Embryonic facial prominence (tissue), 1 donor: Measurements from ENCODE around the gene CDK14.

ENCODE experiments used
- DNase-seq: peaks from one replicate; pipeline ENCODE4 v3.0.0-alpha.2; 2016; ENCODE audit errors: extremely low spot score

Gene CDK14

GRCh38 chr7:91196058-91196457 lies 599.9 kb downstream of the CDK14 start:
- DNase-seq: no peak

DNA sequence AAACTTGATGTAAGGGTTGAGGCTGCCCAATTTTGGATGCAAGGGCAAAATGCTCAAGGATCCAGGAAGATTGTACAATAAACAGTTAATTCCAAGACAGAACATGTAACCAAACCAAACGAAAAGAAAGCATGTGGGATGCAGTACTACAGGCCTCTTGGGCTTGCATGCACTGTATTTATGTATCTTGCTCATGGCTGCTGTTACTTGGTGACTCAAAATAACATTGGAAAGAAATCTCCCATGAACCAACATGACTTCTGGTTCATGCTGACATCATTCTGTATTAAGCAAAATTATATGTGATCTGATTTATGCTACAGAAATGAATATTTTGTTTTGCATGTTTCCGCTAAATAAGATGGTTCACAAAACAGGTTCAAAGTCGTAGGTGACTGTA lies 602.2 kb downstream of the CDK14 start:
- DNase-seq: no peak

DNA sequence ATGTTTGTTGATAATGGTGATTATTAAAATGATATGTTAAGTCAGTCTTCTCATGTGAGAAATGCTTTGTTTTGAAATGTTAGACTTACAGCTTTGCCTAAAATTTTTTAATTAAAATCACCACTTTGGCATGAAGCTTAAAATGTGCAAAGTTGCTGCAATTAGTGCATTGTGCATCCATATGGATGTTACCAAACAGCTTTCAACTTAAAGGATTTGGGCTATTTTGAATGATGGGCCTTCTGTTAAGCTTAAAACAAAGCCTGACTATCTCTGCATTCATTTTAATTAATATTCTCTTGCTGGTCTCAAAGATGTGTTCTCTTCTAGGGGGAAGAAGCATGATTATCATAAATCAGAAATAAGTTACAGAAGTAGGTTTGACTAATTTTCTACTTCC lies 603.5 kb downstream of the CDK14 start:
- DNase-seq: no peak

- no peak for DNase-seq
These were observed 605.5 kb downstream of the CDK14 start for GRCh38 chr7:91201442-91202113.

DNA sequence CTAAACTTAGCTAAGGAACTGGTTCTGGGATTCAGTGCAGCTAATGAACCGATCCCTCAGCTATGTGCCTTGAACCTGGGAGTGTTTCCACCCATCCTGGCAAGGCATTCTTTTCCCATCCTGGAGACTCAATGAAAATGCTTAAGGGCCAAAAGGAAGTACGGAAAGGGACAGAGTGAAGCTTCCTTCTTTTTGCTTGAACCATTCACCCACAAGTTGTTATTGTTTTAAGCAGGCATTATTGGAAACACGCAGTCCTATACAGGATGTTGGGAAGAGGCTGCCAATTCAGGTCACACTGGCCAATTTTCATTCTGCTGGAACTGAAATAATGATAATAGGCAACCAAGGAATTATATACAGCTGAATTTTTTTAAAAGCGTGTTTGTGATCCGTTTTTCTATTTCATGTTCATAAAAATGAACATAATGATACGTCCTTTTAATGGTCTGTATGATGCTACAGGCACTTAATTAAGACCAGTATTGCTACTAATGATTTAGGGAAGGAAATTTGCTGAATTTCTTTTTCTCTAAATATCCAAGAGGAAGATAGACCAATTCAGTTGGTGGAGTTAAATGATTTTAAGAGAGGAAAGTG lies 610.3 kb downstream of the CDK14 start:
- DNase-seq: no peak

DNA sequence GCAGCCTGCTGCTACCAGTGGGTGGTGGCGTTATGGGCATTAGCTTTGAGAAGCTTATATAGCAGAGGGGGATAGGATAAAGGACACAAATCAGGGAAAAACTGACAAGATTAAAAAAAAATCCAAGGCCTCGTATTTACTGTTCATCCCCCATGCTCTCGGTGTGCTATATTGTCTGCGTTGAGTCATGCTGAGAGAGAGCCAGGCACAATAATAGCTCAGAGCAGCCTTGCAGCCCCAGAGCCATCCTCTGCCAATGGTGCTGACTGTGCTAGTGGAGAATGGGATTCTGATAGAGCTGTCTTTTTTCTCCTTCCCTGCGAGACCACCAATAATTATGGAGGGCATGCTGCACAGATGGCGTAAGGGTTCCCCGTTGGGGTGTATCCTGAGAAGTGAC lies 616.5 kb downstream of the CDK14 start:
- no peak for DNase-seq

DNA sequence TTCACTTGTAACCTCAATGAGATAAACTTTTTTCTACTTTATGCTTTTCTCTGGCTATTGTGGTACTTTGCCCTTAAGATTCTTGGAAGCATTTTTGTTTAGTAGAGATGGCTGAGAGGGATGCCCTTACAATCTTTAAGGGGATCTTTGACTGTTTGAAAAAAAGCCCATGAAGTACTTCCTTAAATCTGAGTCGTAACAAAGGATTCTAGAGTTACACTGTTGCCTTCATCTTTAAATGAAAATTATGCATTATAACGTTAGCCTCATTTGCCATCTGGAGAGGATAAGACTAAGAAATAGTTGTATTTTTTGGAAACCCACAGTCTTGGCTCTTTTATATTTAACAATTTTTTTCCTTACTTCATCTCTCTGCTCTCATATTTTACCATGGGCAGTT lies 630.3 kb downstream of the CDK14 start:
- no peak for DNase-seq

DNA sequence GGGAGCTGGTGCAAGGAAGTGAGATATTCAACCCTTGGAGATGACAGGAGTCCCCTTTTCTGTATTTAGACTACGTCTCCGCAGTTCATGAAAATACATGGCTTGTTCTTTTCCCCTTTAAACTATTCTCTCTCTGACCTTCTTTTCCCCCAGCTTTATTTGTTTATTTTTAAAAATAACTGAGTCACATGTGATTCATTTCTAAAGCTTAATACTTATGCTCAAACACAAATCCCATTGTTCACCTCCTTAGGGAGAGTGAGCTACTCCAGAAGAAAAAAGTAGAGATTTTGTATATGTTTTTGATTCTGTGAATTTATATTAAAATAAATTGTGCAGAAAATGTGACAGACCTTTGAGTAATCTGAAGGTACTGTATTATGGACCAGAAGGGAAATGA lies 632.2 kb downstream of the CDK14 start:
- no peak for DNase-seq

GRCh38 chr7:91228927-91229558 lies 632.9 kb downstream of the CDK14 start:
- no peak for DNase-seq

DNA sequence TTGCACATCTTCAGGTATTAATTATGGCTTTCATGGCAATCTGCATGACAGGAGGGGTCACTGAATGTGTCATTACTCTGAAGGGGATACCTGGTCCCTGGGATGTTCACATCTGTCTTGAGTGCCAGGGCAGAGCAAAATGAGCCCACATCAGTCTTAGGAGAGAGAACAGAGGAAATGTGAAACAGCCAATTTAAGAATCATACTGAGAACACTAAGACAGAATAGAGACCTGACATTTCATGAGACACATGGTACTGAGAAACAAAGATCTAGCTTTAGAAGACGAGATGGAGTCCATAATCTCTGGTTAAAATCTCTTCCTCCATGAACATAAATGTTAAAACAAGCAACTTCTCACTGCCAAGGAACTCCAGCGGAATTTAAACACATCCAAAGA lies 634.0 kb downstream of the CDK14 start:
- DNase-seq: no peak

- DNase-seq: no peak
These were observed 634.4 kb downstream of the CDK14 start for GRCh38 chr7:91230503-91230902.

DNA sequence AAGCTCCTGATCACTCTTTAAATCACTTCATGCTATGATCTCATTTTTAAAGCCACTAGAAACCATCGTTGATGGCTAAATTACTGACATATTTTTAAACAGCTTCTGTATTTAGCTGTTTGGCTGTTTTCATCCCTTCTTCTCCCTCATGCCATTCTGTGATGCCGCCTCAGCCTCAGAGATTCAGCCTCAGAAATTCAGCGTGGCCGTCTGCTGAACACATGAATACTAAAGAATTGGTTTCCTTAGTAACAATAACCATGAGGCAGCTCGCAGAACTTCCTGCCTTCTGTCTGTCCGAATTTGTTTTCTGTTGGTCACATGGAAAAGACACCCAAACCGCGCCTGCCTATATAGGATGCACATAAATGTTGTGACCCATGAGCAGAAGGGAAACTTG lies 637.1 kb downstream of the CDK14 start:
- DNase-seq: no peak

GRCh38 chr7:91235211-91235832 lies 639.2 kb downstream of the CDK14 start:
- no peak for DNase-seq

DNA sequence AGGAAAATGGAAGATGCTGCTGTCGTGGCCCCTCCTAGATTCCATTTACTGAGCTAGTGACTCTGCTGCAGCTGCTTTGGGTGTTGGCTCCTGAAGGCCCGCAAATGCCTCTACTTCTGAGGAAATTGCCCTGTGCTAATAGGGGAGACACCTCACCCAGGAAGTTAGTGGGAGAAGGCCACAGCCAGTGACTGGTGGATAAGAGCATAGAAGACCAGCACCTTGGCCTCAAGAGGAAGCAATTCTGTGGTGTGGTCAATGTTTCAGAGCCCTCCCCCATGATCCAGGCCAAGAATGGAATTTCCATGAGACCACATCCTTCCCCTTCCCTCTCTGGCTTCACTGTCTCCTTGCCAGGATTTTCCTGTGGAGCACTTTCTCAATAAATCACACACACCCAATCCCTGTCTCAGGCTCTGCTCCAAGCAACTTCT lies 643.1 kb downstream of the CDK14 start:
- no peak for DNase-seq

GRCh38 chr7:91239772-91240171 lies 643.7 kb downstream of the CDK14 start:
- no peak for DNase-seq

- peak; percentile 18 for DNase-seq
These were observed 644.3 kb downstream of the CDK14 start for GRCh38 chr7:91240376-91240941.

DNA sequence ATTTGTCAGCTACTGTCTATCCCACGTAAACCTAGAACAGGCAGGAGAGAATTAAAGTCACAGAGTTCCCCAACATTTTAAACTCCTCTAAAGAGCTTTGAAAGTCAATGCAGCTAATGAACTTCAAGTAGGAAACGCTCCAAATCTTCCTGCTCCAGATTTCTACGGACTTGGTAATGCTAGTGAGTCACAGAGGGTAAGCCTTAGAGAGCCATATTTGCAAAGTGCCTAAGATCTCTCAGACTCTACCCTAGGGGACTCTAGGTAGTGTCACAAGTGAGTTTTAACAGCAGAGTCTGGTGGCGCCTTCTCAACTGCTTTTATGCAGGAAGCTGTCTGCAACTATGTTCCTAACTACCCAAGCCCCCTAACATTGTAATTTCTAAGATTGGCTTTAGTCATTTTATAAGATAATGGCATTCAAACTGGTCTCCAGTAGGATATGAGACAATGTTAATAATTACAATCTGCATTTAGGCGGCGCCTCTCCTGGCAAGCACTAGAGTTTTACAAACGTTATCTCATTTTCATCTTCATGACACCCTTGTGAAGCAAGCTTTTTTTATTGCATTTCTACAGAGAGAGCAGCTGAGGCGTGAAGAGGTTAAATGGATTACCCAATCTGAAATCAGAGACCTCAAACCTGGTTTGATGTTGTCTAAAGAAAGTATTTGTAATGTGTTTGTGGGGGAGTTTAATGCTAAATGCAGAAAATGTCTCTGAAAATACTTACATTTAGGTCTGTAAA lies 646.1 kb downstream of the CDK14 start:
- DNase-seq: no peak

DNA sequence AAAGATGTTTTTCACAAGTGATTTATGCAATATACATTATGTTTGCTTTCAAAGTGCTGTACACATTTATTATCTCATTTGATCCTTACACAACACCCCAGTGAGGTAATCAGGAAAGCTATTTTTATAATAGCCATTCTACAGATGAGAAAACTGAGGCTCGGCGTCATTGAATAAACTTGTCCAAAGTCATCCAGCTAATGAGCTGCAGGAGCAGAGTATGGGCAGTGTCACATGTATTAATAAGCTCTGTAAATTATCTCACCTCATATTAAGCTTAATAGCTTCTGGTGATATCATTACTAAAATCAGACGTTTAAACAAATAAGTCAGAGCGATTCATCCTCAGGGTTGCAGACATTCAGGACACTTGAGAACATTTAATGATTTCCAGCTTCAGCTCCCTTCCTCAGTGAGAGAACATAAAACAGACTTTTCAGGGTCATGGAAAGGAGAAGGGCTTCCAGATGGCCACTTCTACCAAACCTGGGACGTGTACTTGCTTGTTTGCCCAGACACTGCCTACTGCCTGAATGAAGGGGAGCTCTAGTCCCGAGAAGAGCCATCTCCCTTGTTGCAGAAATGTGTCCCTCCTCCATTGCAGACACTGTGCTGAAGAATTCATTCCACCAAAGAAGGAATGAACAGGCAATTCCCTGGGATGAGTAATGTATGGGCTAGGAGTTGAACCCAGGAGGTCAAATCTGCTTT lies 647.6 kb downstream of the CDK14 start:
- DNase-seq: no peak

- no peak for DNase-seq
These were observed 651.4 kb downstream of the CDK14 start for GRCh38 chr7:91247500-91247899.

DNA sequence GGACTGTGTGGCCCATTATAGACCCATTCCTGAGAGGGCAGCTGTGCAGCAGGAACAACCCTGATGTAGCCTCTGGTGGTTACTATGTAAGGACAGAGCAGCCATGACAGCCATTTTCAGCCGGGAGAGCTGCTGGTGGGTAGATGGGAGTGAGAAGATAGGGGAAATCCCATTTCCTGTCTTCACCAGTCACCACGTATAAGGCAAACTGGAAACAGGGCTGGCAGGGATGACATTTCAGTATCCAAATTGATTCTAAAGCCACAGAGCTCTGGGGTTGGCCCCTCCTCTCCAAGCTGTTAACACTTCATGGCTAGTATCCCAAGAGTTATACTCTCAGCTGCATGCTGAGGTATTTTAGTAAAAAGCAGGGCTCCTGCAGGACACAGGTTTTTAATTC lies 652.9 kb downstream of the CDK14 start:
- DNase-seq: no peak
